Right lobe of liver (tissue), 4 donors: Measurements from ENCODE around the gene COL4A1.

Source experiments
- POLR2A ChIP-seq: fragments of 450-650 bp; IDR thresholded peaks from one replicate; pipeline ENCODE4 v1.6.1; 2017; ENCODE audit warnings: antibody characterized with exemption, mild to moderate bottlenecking
- TF ChIP-seq, protein P1 (sequence below), 4 donors: fragments of 200-600 bp in 3 of 4; fragments of 450-650 bp in 1 of 4; IDR thresholded peaks; one replicate each; pipeline versions ENCODE4 v1.5.1 to v1.8.0; 2016 to 2022; ENCODE audit warnings: antibody characterized with exemption in 4 of 4, mild to moderate bottlenecking in 2 of 4
- donor health status: DM: no; HTN: no; CAD: no.
- donor health status: DM: no; HTN: no; CAD: no.
- donor health status: DM: no; HTN: yes; CAD: no.

DNA sequence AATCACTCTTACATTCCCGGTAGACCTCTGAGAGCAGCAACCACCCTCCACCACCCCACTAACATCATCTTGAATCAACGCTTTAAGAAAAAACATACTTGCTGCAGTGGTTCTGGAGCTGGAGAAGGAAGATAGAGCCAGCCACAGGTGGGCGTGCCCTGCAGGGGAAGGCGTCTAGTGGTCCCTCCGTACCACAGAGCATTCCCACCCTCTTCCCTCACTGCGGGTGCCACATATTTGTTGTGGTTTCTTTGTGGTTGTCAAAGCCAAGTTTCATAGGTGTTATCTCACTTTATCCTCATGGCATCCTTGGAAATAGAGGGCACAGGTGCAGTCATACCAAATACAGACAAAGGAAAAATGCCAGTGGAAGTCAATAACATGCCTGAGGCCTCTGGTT is 22.3 kb upstream of the COL4A1 start:
- TF ChIP-seq, protein P1, sequence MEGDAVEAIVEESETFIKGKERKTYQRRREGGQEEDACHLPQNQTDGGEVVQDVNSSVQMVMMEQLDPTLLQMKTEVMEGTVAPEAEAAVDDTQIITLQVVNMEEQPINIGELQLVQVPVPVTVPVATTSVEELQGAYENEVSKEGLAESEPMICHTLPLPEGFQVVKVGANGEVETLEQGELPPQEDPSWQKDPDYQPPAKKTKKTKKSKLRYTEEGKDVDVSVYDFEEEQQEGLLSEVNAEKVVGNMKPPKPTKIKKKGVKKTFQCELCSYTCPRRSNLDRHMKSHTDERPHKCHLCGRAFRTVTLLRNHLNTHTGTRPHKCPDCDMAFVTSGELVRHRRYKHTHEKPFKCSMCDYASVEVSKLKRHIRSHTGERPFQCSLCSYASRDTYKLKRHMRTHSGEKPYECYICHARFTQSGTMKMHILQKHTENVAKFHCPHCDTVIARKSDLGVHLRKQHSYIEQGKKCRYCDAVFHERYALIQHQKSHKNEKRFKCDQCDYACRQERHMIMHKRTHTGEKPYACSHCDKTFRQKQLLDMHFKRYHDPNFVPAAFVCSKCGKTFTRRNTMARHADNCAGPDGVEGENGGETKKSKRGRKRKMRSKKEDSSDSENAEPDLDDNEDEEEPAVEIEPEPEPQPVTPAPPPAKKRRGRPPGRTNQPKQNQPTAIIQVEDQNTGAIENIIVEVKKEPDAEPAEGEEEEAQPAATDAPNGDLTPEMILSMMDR (IDR thresholded peaks at IDR 0.05) = no peak
- TF ChIP-seq POLR2A = no peak
